ENCODE results near the gene ATXN1.

ATXN1 gene

GRCh38 chr6:16349544-16349943, 411.7 kb downstream of the ATXN1 start:
- no peak for TF ChIP-seq CTCF (conservative IDR thresholded peaks at IDR 0.05; ENCODE audit: low read depth, low read length)
- Histone ChIP-seq H4K20me1 (ENCODE audit: insufficient read depth) (no peaks in the 10 kb centered on the region), H2AFZ (ENCODE audit: low read depth) (no peak overlapping the region), H3K79me2 (ENCODE audit: insufficient read depth, low read depth) (no peaks in the 10 kb centered on the region), H3K4me3 (IDR thresholded peaks at IDR 0.05; ENCODE audit: insufficient read depth, low read depth, low read length) (no peak overlapping the region), H3K27ac (no peak overlapping the region), H3K4me1 (ENCODE audit: low read depth, poor library complexity, severe bottlenecking) (no peaks in the 10 kb centered on the region), H3K27me3 (ENCODE audit: insufficient read depth, low read depth) (no peaks in the 10 kb centered on the region), H3K36me3 (ENCODE audit: insufficient read depth) (no peaks in the 10 kb centered on the region), H3K9ac (no peak overlapping the region), H3K4me2 (no peak overlapping the region)

GRCh38 chr6:16346831-16347230, 414.4 kb downstream of the ATXN1 start:
- no peaks in the 10 kb centered on the region for H3K79me2 ChIP-seq (ENCODE audit: insufficient read depth, low read depth)
- H3K9ac ChIP-seq: no peak overlapping the region
- H3K27me3 ChIP-seq (ENCODE audit: insufficient read depth, low read depth): no peaks in the 10 kb centered on the region
- no peaks in the 10 kb centered on the region for H3K36me3 ChIP-seq (ENCODE audit: insufficient read depth)
- H4K20me1 ChIP-seq (ENCODE audit: insufficient read depth): no peaks in the 10 kb centered on the region
- no peak overlapping the region for H3K4me3 ChIP-seq (IDR thresholded peaks at IDR 0.05; ENCODE audit: insufficient read depth, low read depth, low read length)
- H3K4me2 ChIP-seq: no peak overlapping the region
- H2AFZ ChIP-seq (ENCODE audit: low read depth): no peak overlapping the region
- H3K4me1 ChIP-seq (ENCODE audit: low read depth, poor library complexity, severe bottlenecking): no peaks in the 10 kb centered on the region
- H3K27ac ChIP-seq: no peak overlapping the region
- TF ChIP-seq CTCF (conservative IDR thresholded peaks at IDR 0.05; ENCODE audit: low read depth, low read length): no peak

GRCh38 chr6:16345449-16346330, 415.6 kb downstream of the ATXN1 start:
- no peaks in the 10 kb centered on the region for H3K4me1 ChIP-seq (ENCODE audit: low read depth, poor library complexity, severe bottlenecking)
- H2AFZ ChIP-seq (ENCODE audit: low read depth): no peak overlapping the region
- no peak for TF ChIP-seq CTCF (conservative IDR thresholded peaks at IDR 0.05; ENCODE audit: low read depth, low read length)
- no peaks in the 10 kb centered on the region for H3K27me3 ChIP-seq (ENCODE audit: insufficient read depth, low read depth)
- H3K4me2 ChIP-seq: no peak overlapping the region
- H3K36me3 ChIP-seq (ENCODE audit: insufficient read depth): no peaks in the 10 kb centered on the region
- no peak overlapping the region for H3K27ac ChIP-seq
- no peaks in the 10 kb centered on the region for H3K79me2 ChIP-seq (ENCODE audit: insufficient read depth, low read depth)
- H3K9ac ChIP-seq: no peak overlapping the region
- no peaks in the 10 kb centered on the region for H4K20me1 ChIP-seq (ENCODE audit: insufficient read depth)
- H3K4me3 ChIP-seq (IDR thresholded peaks at IDR 0.05; ENCODE audit: insufficient read depth, low read depth, low read length): no peak overlapping the region

- H3K9ac ChIP-seq: no peak overlapping the region
- H3K79me2 ChIP-seq (ENCODE audit: insufficient read depth, low read depth): no peaks in the 10 kb centered on the region
- H3K4me2 ChIP-seq: no peak overlapping the region
- TF ChIP-seq CTCF (conservative IDR thresholded peaks at IDR 0.05; ENCODE audit: low read depth, low read length): no peak
- H3K36me3 ChIP-seq (ENCODE audit: insufficient read depth): no peaks in the 10 kb centered on the region
- no peak overlapping the region for H3K27ac ChIP-seq
- H2AFZ ChIP-seq (ENCODE audit: low read depth): no peak overlapping the region
- H3K4me1 ChIP-seq (ENCODE audit: low read depth, poor library complexity, severe bottlenecking): no peaks in the 10 kb centered on the region
- no peaks in the 10 kb centered on the region for H4K20me1 ChIP-seq (ENCODE audit: insufficient read depth)
- no peak overlapping the region for H3K4me3 ChIP-seq (IDR thresholded peaks at IDR 0.05; ENCODE audit: insufficient read depth, low read depth, low read length)
- H3K27me3 ChIP-seq (ENCODE audit: insufficient read depth, low read depth): no peaks in the 10 kb centered on the region
Observed at GRCh38 chr6:16344756-16345155, 416.5 kb downstream of the ATXN1 start.

Measured in KMS-11 (cell line).